ENCODE data around the gene MRPS18B.

DNA sequence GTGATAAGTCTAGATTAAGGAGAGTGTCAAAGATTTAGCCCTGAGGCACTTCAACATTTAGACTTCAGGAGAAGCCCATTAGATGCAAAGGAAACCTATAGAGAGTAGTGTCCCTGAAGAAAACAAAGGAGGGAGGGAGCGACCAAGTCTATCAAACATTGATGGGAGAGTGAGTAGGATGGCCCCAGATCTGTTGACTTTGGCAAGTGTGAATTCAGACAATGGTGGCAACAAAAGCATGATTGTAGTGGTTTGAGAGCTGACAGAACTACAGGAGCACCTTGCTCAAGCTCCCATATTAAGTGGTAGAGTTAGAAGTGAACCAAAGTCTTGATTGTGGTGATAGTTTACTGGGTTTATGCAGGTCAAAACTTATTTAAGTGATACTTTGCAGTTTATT is 47.4 kb upstream of the MRPS18B start:
- TF ChIP-seq, protein P1, sequence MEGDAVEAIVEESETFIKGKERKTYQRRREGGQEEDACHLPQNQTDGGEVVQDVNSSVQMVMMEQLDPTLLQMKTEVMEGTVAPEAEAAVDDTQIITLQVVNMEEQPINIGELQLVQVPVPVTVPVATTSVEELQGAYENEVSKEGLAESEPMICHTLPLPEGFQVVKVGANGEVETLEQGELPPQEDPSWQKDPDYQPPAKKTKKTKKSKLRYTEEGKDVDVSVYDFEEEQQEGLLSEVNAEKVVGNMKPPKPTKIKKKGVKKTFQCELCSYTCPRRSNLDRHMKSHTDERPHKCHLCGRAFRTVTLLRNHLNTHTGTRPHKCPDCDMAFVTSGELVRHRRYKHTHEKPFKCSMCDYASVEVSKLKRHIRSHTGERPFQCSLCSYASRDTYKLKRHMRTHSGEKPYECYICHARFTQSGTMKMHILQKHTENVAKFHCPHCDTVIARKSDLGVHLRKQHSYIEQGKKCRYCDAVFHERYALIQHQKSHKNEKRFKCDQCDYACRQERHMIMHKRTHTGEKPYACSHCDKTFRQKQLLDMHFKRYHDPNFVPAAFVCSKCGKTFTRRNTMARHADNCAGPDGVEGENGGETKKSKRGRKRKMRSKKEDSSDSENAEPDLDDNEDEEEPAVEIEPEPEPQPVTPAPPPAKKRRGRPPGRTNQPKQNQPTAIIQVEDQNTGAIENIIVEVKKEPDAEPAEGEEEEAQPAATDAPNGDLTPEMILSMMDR (IDR thresholded peaks at IDR 0.05): no peak
- TF ChIP-seq ZFX (IDR thresholded peaks at IDR 0.05; ENCODE audit: borderline replicate concordance): no peak
